Right lobe of liver (tissue), 4 donors: ENCODE measurements around the gene PLAC1.

Experiments used
- CTCF ChIP-seq, 4 donors: fragments of 200-600 bp in 3 of 4; fragments of 450-650 bp in 1 of 4; IDR thresholded peaks; one replicate each; pipeline versions ENCODE4 v1.5.1 to v1.8.0; 2016 to 2022; ENCODE audit warnings: antibody characterized with exemption in 4 of 4, mild to moderate bottlenecking in 2 of 4
- POLR2A ChIP-seq: fragments of 450-650 bp; IDR thresholded peaks from one replicate; pipeline ENCODE4 v1.6.1; 2017; ENCODE audit warnings: antibody characterized with exemption, mild to moderate bottlenecking
- donor health status: DM: no; HTN: no; CAD: no.
- donor health status: DM: no; HTN: no; CAD: no.
- donor health status: DM: no; HTN: yes; CAD: no.

DNA sequence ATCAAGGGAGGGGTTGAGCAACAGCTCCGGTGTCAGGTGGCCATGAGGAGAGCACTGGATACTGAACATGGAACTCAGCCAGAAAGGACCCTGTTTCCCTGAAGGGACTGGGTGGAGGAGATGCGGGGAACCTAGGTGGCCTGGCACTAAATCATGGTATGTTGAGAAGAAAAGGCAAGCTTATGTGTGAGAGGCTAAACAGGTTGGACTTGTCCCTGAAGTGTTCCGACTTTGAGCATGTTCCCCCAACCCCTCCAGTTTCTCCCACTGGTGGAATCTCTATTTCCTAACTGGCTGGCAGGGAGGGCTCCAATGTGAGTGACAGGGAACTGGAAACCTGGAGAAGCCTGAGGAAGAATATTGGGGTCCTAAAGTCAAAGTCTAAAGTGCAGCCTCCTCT is 69.5 kb downstream of the PLAC1 start:
- no peak for TF ChIP-seq CTCF (IDR thresholded peaks at IDR 0.05)
- no peak for TF ChIP-seq POLR2A
